Activated CD8-positive, alpha-beta memory T cell treated with anti-CD3 and anti-CD28 coated beads, Interleukin-2, amount 50 U/mL, for 4 hours (primary cell): ENCODE measurements around the gene TMEFF1.
"Not testable (repeated sequence)": the region's sequence is repeated elsewhere in the genome, so short reads cannot be mapped to it uniquely, and the experiment has no call there.

Source experiments
- DNase-seq: peaks from one replicate; pipeline ENCODE4 v3.0.0-alpha.2; 2020

TMEFF1 gene

GRCh38 chr9:100472788-100473275 is at the start of gene TMEFF1:
TMEFF1 (plus strand) TSS chr9:100473149; CDS start chr9:100473545, 396 bp downstream.
- DNase-seq: peak; percentile 51

DNA sequence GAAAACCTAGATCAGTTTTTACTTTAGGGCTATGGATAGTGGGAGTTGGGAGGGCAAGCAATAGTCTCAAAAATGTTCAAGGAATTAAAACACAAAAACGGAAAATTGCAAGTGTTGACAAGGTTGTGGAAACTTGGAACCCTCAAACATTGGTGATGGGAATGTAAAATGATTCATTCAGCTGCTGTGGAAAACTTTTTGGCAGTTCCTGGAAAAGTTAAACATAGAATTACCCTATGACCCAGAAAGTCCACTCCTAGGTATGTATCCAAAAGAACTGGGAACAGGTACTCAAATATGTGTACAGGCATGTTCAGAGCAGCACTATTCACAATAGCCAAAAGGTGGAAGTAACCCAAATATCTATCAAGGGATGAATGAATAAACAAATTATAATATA is 47.2 kb upstream of the TMEFF1 start:
- DNase-seq: no peak

- DNase-seq: no peak
Observed at GRCh38 chr9:100426189-100426529, 46.8 kb upstream of the TMEFF1 start.

DNA sequence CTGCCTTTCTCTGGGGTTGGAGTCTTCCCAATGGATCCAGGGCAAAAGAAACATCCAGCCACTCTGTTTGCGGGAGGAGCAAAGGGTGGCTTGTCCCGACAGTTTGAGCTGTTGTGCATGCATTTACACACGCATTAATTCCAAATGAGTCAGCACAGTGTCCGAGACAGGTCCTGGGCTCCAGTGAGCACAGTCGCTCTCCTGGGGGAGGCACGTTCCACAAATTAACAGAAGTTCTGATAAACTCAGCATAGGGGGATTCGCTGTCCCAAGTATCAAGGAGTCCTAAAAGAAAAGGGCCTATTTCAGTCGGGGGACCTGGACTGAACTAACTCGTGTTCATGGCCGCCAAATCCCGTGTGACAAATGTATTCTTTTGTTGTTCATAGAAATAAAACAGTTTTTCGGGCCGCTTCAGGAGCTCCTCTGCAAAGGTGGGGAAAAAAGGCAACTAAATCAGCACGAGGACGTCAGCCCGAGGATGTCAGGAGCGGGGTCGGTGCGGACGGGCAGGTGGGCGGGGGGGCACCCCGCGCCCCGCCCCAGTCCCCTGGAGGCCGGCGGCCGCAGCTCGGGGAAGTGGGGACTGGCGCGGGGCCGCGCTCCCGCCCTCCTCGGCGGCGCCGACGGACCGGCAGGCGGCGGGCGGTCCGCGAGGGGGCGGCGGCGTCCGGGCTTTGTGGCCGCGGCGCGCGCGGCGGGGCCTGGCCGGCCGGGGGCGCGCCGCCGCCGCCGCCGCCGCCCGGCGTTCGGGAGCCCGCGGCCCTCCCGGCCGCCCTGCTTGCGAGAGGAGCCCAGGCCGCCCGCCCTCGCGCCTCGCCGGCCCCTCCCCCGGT is 46.2 kb upstream of the TMEFF1 start, which contains the start of gene MSANTD3:
Gene MSANTD3 (plus strand): TSS at position 614 of the 836 bp plus-strand sequence. CDS start 14,796 bp downstream, outside the sequence.
- peak; percentile 61 for DNase-seq

GRCh38 chr9:100427366-100428263 is 45.3 kb upstream of the TMEFF1 start:
- peak; percentile 24 for DNase-seq

- DNase-seq: no peak
Observed at GRCh38 chr9:100428871-100429654, 43.9 kb upstream of the TMEFF1 start.

GRCh38 chr9:100430286-100430940 is 42.5 kb upstream of the TMEFF1 start:
- no peak for DNase-seq

- no peak for DNase-seq
Observed at GRCh38 chr9:100431886-100432285, 41.1 kb upstream of the TMEFF1 start.

GRCh38 chr9:100432736-100433135 is 40.2 kb upstream of the TMEFF1 start:
- DNase-seq: no peak

DNA sequence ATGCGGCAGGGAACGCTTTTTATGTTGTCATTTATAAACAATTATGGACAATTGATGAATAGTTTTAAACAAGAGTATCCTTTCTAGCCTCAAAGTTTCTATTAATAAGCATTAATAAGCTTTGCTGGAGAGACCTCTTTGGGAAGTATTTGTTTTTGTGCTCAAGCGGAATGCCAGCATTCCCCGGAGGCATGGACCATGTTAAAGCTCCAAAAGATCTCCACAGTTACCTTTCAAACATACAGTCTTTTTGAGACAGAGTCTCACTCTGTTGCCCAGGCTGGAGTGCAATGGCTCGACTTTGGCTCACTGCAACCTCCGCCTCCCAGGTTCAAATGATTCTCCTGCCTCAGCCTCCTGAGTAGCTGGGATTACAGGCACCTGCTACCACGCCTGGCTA is 36.4 kb upstream of the TMEFF1 start:
- no peak for DNase-seq

DNA sequence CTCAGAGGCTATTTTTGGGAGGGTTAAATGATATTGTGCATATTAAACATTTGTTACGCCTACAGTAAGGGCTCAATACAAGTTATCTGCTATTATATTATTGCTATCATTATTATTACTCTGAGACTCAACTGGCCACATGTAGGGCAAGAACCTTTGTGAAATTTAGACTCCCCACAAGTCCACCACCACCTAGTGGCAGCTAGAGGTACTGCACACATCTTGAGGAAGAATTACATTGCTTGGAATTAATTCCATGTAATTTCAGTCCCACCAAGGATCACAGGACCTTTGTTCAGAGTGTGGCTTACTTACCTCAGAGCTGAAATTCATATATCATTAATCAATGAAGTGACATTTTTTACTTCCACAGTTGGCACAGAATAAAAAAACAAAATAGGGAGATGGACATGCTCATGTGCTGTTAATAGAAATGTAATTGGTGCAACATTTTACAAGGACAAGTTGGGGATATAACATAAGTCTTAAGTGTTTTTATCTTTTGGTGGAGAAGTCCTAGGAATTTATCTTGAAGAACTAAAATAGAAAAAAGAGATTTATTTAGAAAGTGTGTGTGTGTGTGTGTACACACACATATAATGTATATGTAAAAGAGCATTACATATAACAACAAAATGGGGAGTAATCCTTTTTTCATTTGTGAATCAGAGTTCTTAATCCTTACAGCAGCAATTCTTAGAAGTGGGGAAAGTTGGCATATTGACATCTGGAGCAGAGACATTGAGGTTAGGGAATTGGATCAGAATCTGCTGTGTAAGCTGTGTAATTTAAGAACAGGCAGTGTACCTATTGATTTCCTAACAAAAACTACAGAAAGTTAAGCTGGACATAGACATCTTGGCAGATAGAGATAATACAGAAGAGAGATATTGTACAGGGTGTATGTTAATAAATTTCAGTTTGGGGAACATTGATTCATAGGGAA is 34.8 kb upstream of the TMEFF1 start:
- peak; percentile 68 for DNase-seq

GRCh38 chr9:100440071-100440470 is 32.9 kb upstream of the TMEFF1 start:
- DNase-seq: no peak

- not testable (repeated sequence) for DNase-seq
Observed at GRCh38 chr9:100440487-100440886, 32.5 kb upstream of the TMEFF1 start.

DNA sequence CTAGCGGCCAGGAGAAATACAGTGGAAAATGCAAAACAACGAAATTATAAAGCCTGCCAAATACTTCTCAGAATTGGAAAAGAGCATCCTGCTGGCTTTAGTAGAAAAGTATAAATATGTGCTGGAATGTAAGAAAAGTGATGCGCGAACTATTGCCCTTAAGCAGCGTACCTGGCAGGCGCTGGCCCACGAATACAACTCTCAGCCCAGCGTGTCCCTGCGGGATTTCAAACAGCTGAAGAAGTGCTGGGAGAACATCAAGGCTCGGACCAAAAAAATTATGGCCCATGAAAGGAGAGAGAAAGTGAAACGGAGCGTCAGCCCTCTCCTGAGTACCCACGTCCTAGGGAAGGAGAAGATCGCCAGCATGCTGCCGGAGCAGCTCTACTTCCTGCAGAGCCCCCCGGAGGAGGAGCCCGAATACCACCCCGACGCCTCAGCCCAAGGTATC is 31.0 kb upstream of the TMEFF1 start:
- no peak for DNase-seq

DNA sequence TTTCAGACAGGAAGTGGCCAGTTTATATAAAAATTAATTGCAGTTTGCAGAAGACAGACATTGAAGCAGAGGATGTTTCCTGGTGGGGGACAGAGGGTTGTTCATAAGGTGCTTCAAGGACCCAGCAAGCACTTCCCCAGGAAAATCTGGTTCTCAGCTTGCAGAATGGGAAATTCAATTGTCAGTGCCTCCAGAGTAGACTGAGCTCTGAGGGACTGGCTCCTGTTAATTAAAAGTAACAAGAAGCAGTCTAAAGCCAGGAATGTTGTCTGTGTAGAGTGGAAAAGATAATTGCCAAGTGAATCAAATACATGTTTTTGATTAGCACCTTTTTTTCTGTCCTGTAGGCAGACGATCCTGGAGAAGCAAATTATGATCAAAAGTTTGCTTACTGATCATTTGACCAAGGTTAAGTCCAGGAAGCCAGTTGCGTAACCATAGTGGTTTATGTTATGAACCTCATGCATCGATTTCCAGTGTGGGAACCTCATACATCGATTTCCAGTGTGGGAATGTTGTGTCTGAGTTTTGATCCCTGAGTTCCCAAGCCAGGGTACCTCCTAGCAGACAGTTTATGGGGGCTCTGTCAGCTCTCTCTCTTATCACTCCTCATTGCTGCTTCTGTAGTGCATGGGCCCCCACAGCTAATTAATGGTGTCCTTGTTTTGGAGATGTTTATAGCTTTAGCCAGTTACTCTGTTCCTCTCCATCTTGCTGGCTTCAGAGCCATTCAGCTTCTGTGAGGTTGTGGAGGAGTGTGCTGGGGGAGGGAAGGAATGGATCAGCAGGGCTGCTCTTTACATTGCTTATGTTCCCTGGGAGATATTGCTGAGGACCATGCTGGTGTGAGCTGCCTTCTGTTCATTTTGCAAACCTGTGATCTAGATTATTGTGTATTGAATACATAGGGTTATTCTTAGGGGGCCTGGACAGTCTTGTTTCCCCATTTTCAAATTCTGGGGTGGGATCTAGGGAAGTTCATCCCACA is 28.9 kb upstream of the TMEFF1 start:
- DNase-seq: no peak

GRCh38 chr9:100445161-100445902 is 27.6 kb upstream of the TMEFF1 start:
- DNase-seq: no peak

- no peak for DNase-seq
Observed at GRCh38 chr9:100445903-100446549, 26.9 kb upstream of the TMEFF1 start.

GRCh38 chr9:100447041-100447440 is 25.9 kb upstream of the TMEFF1 start:
- DNase-seq: no peak
